ENCODE measurements around the gene LAMC2.
"Not testable (repeated sequence)": the region's sequence is repeated elsewhere in the genome, so short reads cannot be mapped to it uniquely, and the experiment has no call there.

The LAMC2 gene

GRCh38 chr1:183251959-183252450 is 65.9 kb downstream of the LAMC2 start:
- no peak overlapping the region for H3K4me3 ChIP-seq (ENCODE audit: low read depth, low read length)

- H3K4me3 ChIP-seq (ENCODE audit: low read depth, low read length): no peak overlapping the region
These were observed 69.0 kb downstream of the LAMC2 start for GRCh38 chr1:183255073-183255472.

GRCh38 chr1:183259924-183260323 is 73.9 kb downstream of the LAMC2 start:
- H3K4me3 ChIP-seq (ENCODE audit: low read depth, low read length): no peak overlapping the region

GRCh38 chr1:183262628-183263200 is 76.7 kb downstream of the LAMC2 start:
- no peak overlapping the region for H3K4me3 ChIP-seq (ENCODE audit: low read depth, low read length)

- no peak overlapping the region for H3K4me3 ChIP-seq (ENCODE audit: low read depth, low read length)
These were observed 78.0 kb downstream of the LAMC2 start for GRCh38 chr1:183263886-183264602.

- H3K4me3 ChIP-seq (ENCODE audit: low read depth, low read length): no peak overlapping the region
These were observed 81.8 kb downstream of the LAMC2 start for GRCh38 chr1:183267646-183268431.

GRCh38 chr1:183270541-183271141 is 84.6 kb downstream of the LAMC2 start:
- no peak overlapping the region for H3K4me3 ChIP-seq (ENCODE audit: low read depth, low read length)

GRCh38 chr1:183272390-183272848 is 86.4 kb downstream of the LAMC2 start:
- H3K4me3 ChIP-seq (ENCODE audit: low read depth, low read length): no peak overlapping the region

GRCh38 chr1:183273300-183273699 is 87.2 kb downstream of the LAMC2 start:
- no peak overlapping the region for H3K4me3 ChIP-seq (ENCODE audit: low read depth, low read length)

- H3K4me3 ChIP-seq (ENCODE audit: low read depth, low read length): not testable (repeated sequence)
These were observed 87.9 kb downstream of the LAMC2 start for GRCh38 chr1:183273984-183274383.

- no peak overlapping the region for H3K4me3 ChIP-seq (ENCODE audit: low read depth, low read length)
These were observed 88.8 kb downstream of the LAMC2 start for GRCh38 chr1:183274836-183275235.

GRCh38 chr1:183275322-183275721 is 89.3 kb downstream of the LAMC2 start:
- no peak overlapping the region for H3K4me3 ChIP-seq (ENCODE audit: low read depth, low read length)

- H3K4me3 ChIP-seq (ENCODE audit: low read depth, low read length): no peak overlapping the region
These were observed 90.5 kb downstream of the LAMC2 start for GRCh38 chr1:183276386-183277080.

- no peak overlapping the region for H3K4me3 ChIP-seq (ENCODE audit: low read depth, low read length)
These were observed 92.0 kb downstream of the LAMC2 start for GRCh38 chr1:183277821-183278738.

GRCh38 chr1:183278739-183279591 is 92.9 kb downstream of the LAMC2 start:
- no peak overlapping the region for H3K4me3 ChIP-seq (ENCODE audit: low read depth, low read length)

GRCh38 chr1:183279835-183280234 is 93.8 kb downstream of the LAMC2 start:
- no peak overlapping the region for H3K4me3 ChIP-seq (ENCODE audit: low read depth, low read length)

GRCh38 chr1:183281039-183281438 is 95.0 kb downstream of the LAMC2 start:
- no peak overlapping the region for H3K4me3 ChIP-seq (ENCODE audit: low read depth, low read length)

- H3K4me3 ChIP-seq (ENCODE audit: low read depth, low read length): no peak overlapping the region
These were observed 95.6 kb downstream of the LAMC2 start for GRCh38 chr1:183281553-183282091.

Measured in iPS-11a (cell line).